ENCODE measurements around the gene ITGAL.
"Not testable (repeated sequence)": the region's sequence is repeated elsewhere in the genome, so short reads cannot be mapped to it uniquely, and the experiment has no call there.

Gene ITGAL

DNA sequence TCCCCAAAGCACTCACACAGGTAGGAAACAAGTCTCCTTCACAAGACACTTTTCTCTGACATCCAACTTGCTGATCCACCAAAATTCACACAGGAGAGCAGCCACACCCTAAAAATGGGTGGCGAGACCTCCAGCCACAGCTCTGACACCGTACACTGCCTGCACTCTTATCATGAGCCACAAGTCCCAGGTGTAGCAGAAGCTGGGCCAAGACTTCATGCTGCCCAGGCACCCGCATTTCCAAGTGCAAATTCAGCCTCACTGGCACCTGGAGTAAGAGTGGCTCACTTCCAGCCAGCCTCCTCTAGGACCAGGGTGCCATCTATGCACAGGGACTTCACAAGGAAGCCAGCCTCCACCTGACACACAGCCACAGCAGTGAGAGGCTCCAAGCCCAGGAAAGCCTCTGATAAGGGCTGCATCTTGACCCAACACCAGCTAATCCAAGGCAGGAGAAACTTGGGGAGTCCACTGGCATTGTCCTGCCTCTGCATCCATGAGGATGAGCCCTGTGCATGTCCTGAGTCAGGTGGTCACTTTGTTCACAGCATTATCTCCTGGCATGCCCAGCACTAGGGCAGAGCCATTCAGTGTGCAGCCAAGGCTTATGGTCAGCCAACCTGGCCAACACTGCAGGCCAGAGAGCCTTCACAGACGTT is 56.4 kb downstream of the ITGAL start:
- FAIRE-seq: no peak

DNA sequence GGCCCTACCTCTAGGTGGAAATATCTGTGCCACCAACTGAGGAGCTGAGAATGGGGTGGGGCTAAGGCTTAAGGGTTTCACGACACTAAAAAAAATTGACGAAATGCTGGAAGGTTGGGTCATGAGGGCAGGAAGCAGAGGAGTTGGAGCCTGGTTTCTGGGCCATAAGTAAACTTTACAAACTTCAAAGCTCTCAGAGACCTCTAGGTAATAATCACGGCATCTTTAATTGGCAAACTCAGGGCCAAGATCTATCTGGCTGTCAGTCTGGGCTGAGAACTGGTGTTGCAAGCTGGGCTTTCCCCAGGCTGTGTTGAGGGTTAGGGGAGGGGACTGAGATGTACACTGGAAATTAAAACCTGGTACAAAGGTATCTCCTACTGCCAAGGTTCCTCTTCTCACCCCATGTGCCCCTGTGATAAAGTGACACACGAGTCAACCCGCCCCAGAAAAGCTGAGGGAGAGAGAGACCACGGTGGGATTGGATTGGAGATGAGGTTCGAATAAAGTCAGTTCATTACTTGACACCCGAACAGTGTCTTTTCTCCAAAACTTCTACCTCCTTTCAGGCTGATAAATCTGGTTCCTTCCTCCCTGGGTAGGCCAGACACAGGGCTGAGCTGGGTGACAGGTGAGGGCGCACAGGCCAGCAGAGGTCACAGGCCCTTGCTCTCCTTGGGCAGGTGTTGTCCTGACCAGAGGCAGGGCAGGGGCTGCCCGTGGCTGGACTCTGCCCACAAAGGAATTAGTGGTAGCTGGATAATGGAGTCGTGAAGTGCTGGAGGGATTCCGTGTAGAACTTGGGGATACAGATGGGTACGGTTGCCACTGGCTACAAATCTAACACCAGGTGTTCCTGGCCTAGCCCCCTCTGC is 57.9 kb downstream of the ITGAL start:
- no peak for FAIRE-seq

DNA sequence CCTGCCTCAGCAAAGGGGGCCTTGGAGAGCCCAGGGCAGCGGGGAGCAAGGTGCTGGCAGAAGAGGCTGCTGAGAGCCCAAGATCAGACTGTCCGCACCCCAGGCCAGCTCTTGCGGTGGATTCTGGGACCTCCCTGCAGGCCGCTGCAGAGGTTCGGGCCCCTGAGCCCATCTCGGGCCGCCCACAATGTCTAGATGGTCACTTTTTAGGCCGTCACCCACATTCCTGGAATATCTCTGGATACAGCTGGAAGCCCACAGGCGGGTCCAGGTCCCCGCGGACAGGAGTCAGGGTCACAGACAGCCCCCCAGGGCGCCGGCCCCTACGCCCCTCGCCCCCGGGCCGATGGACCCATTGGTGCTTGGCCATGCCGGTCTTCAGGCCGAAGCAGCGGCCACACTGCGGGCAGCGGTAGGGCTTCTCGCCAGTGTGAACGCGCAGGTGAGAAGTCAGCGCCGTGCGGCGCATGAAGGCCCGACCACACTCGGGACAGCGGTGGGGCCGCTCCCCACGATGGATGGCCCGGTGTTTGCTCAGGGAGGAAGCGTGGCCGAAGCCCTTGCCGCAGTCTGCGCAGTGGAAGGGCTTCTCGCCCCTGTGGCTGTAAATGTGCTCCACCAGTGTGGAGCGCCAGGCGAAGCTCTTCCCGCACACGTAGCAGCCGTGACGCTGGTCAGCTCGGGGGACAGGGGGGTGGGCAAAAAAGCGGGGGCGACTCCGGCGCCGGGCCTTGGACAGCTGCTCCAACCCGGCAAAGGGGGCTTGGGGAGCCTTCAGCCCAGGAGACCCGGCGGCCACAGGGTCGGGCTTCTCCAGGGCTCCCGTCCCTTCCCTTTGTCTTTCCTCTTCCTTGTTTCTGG is 60.0 kb downstream of the ITGAL start:
- no peak for FAIRE-seq

DNA sequence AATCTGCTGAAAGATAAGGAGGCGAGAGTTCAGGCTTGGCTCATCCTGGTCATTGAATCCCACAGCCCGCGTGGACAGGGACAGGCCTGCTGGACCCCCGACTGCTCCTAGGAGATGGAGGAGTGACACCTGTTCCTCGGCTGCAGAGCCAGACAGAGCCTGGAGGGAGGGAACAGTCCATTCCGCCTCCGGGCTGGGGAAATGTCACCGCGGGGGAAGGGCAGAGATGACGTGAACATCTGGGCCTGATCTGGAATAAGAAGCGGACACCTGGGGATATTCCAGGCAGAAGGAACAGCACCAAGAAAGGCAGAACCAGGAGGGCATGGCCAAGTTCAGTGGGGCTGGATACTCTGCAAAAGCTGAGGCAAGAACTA is 60.6 kb downstream of the ITGAL start:
- FAIRE-seq: no peak

DNA sequence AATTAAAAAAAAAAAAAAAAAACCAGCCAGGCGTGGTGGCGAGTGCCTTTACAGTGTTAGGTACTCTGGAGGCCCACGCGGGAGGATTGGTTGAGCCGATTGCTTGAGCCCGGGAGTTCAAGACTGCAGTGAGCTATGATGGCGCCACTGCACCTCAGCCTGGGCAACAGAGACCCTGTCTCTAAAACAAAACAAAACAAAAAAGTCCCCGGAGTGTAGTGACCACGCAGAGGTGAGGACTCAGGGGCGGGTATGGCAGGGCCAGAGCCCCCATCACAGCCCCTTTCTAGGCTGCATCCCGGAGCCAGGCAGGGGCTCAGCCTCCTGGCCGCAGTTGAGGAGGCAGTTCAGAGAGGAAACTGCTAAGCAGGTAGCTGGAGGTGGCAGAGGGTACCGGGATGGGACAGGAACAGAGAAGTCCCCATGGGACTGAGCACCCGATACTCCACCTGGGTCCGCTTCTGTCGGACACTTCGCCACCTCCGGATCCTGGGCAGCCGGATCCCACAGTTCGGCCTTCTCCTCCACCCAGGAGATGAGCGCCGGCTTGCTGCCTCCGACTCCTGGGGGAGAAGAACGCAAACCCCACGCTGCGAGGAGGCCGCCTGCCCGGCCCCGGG is 61.3 kb downstream of the ITGAL start:
- FAIRE-seq: no peak

DNA sequence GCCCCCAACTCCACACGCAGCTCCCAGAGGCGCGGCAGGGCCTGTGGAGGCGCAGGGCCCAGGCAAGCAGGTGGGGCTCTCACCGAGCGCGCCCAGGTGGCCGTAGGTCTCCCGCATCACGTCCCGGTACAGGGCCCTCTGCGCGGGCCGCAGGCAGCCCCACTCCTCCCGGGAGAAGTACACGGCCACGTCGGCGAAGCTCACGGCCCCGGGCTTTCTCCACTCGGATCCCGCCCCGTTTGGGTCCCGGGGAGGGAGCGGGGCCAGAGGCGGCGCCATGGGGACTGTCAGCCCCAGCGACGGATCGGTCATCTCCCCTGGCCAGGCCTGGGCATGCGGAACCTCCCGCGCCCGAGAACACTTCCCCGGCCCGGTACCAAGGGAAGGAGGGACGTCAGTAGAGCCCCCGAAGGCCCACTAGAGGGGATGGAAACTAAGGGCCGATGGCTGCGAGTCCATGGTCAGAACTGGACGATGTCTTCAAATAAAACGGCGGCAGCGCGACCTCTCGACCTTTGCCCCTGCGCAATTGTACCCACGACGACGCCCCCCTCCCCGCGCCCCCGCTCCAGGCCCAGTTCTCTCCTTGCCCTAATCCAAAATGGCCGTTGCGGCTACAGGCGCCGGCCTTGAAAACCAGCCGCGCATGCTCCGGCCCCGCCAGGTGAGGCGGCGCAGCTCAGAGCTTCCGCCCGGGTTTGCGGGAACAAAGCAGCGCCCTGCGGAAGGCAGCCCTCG is 62.0 kb downstream of the ITGAL start, which contains the start of gene ZNF747:
Gene ZNF747, minus strand, starts transcription at position 491 of the 738 bp plus-strand sequence. Its CDS starts 179 bp downstream, at position 312.
- no peak for FAIRE-seq

DNA sequence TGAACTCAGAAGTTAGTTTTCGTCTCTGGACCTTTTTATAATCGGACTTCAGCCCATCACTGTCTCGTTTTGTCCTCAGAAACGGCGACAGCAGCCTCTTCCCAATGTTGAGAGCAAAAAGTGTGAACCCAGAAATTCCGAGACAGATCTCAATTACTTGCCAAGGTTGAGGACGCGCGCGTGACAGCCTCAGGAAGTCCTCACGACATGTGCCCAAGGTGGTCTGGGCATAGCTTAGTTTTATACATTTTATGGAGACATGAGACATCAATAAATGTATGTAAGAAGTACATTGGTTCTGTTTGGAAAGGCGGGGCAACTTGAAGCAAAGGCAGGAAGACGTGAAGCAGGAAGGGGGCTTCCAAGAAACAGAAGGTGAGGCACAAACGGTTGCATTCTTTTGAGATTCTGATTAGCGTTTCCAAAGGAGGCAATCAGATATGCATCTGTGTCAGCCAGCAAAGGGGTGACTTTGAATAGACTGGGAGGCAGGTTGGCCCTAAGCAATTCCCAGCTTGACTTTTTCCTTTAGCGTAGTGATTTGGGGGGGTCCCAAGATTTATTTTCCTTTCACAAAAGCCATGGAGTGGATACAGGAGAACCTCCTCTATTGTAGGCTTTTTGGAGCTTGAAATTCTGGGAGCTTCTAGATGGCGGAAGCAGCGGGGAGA is 62.7 kb downstream of the ITGAL start:
- no peak for FAIRE-seq

DNA sequence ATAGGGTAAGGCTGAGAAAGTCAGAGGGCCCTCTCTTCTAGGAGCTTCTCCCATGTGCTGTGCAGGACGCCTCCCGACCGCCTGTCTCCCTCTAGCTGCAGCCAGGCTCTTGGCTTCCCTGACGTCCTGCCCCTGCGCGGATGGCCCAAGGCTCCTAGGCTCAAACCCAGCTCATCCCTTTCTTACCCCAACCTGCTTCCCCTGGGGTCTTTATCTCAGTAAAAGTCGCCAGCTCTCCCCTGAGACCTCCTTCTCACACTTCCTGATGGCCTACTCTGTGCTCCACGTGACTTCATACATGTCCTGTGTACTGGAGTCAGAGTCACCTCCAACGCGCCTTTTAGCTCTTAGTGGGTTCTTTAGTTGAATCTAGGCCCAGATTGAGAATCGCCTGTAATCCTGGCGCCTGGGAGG is 63.2 kb downstream of the ITGAL start:
- FAIRE-seq: no peak

DNA sequence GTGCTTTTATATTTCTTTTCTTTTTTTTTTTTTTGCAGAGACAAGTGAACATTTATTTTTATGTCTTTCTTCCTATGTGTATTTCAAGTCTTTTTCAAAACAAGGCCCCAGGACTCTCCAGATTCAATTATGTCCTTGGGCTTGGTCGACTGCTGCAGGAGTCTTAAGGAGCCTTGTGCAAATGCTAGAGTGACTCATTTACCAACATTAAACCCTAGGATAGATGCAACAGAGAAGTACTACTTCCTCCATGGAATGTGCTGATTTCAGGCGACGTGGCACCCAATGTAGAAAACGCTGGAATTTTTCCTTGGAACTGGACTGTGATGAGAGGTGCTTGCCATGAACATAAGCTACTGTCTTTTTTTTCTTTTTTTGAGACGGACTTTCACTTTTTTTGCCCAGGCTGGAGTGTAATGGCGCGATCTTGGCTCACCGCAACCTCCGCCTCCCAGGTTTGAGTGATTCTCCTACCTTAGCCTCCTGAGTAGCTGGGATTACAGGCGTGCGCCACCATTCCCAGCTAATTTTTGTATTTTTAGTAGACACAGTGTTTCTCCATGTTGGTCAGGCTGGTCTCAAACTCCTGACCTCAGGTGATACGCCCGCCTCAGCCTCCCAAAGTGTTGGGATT is 64.0 kb downstream of the ITGAL start:
- not testable (repeated sequence) for FAIRE-seq

DNA sequence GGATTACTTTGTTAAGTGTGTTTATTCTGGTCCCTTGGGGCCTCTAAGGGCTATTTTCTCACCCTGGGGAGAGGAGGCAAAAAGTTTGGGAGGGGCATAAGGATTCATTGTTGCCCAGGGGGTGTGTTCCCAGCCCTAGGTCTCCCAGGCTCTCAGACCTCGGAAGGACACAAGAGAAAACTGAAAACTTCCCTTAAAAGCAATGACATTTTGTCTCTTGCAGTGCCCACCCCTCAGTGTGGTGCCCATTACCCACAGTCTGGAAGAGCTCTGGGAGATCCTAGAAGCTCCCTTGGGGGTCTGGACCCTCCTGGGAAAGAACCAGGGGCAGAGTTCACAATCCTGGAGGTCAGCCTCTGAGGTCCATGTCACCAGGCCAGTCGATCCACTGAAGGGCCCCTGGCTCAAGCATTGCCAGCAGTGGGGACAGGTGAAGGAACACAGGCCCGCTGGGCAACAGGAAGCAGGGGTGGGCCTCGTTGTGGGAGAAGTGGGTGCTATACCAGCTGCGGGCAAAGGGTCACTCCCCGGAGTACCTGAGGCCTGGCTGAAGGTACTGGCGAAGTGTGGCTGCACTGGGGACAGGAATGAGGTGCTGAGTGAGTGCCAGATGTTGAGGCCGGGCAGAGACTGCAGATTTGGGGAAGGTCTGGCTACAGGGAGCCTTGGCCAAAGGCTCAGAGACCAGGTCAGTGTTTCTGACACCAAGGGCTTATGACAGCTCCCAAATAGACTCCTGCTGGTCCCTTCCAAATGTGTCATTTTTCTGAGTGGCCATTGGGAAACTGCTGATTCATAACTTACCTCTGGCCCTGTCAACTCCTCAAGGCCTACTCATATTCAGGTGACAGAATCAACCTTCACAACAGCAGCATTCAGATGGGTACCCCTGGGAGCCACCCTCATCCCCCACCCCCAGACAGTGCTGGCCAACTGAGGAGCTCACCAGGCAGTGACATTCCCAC is 66.7 kb downstream of the ITGAL start:
- no peak for FAIRE-seq

DNA sequence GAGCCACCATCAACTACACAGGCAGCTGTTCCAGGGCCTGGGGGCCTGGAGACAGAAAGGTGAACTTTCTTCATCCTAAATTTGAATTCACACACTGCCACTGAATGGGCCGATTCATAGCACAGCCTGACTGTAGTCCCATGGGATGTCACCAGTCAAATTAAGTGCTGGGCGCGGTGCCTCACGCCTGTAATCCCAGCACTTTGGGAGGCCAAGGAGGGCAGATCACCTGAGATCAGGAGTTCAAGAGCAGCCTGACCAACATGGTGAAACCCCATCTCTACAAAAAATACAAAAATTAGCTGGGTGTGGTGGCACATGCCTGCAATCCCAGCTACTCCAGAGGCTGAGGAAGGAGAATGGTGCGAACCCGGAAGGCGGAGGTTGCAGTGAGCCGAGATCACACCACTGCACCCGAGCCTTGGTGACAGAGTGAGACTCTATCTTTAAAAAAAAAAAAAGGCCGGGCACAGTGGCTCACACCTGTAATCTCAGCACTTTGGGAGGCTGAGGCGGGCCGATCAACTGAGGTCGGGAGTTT is 67.5 kb downstream of the ITGAL start:
- FAIRE-seq: not testable (repeated sequence)

DNA sequence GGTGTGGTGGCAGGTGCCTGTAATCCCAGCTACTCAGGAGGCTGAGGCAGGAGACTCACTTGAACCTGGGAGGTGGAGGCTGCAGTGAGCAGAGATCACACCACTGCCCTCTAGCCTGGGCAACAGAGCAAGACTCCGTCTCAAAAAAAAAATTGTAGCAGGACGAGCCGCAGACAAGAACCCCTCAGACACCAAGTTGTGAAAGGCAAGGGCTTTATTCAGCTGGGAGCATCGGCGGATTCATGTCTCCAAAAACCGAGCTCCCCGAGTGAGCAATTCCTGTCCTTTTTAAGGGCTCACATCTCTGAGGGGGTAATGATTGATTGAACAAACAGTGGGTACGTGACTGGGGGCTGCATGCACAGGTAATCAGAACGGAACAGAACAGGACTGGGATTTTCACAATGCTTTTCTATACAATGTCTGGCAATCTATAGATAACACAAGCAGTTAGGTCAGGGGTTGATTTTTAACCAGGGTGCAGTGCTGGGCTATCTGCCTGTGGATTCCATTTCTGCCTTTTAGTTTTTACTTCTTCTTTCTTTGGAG is 68.4 kb downstream of the ITGAL start:
- FAIRE-seq: not testable (repeated sequence)

DNA sequence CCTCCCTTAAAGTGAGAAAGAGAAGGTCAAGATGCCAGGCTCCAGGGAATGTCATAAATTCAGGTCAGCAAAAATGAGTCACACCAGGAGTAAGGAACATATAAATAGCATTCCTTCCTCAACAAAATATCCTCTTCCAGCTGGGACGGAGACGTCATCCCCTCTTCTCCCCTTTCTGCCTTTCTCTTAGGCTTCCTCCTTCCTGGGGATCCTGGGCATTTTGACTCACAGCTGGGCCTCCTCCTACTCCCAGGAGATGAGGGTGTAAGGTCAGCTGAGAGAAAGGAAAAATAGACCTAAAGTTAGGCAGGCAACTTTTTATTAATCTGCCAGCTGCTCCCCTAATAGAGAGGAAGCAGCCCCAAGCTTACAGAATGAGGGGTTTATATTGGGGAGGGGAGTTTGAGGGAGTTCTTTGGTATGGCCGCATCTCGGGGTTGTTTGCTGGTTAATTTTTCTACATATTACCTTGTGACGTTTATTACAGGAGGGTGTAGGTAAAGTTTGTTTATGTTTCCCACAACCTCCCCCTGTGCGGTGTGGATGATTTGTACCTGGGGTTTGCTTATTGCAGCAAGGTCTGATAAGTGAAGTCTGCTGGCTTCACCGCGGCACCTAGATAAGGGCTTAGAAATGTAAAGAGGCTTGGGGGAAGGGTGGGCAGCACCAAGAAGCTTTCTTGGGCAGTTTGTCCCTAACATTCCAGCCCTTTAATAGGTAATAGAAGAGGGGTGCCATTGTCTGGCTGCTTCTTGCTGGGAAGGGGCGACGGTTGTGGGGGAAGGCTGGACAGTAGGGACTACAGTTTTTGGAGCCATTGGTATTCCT is 69.2 kb downstream of the ITGAL start:
- FAIRE-seq: no peak

DNA sequence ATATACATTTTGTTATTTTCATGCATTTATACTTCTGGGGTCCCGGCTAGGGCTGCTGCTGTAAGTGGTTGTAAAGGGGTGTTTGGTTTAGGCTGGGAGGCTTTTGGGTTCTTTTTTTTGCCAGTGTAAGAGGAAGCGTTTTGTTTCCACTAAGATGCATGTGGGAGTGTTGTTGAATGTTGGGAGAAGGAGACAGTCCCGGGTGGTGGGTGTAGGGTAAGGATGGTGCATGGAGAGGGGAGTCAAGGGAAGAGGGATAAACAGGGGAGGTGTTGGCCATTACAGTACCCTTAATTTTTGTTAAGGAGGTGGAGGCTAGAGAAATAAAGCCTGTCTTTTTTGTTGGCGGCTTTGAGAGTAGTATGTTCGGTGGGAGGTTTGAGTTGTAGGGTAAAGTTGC is 70.5 kb downstream of the ITGAL start:
- FAIRE-seq: no peak

DNA sequence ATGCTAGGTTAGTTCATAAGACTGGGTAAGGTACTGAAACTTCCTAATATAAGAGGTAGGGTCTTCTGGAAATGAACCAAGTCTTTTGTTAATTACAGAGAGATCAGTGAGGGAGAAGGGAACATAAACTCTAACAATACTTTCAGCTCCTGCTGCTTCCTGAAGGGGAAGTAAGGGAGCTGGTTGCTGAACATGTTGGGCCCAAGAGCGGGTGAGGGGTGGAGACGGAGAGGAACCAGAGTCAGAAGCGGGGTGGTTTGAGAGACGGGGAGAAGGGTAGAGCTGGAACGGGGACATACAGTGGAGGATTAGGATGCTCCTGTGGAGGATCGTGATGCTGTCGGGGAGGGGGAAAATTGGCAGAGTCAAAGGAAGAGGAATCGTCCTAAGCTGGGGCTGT is 73.6 kb downstream of the ITGAL start:
- FAIRE-seq: no peak

DNA sequence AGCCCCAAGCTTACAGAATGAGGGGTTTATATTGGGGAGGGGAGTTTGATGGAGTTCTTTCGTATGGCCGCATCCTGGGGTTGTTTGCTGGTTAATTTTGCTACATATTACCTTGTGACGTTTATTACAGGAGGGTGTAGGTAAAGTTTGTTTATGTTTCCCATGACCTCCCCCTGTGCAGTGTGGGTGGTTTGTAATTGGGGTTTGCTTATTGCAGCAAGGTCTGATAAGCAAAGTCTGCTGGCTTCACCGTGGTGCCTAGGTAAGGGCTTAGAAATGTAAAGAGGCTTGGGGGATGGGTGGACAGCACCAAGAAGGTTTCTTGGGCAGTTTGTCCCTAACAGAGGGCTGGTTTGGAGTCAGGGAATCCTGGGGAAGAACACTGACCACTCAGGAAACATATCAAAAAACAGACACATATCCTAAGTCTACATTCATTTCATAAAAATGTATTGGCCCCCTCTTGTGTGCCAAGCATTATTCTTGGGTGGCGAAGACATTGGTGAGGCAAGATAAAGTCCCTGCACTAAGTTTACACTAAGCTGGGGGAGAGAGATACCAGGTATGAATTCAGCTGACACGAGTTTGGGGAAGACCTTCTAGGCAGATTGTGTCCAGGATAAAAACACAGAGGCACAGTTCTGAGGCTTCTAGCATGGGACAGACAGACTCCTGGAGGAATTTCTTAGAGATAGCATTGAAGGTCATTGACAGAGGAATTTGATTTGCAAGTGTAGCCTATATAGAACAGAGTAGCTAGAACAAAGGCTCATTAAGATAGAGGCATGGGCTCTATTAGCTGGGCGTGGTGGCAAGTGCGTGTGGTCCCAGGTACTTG is 76.1 kb downstream of the ITGAL start:
- FAIRE-seq: no peak

DNA sequence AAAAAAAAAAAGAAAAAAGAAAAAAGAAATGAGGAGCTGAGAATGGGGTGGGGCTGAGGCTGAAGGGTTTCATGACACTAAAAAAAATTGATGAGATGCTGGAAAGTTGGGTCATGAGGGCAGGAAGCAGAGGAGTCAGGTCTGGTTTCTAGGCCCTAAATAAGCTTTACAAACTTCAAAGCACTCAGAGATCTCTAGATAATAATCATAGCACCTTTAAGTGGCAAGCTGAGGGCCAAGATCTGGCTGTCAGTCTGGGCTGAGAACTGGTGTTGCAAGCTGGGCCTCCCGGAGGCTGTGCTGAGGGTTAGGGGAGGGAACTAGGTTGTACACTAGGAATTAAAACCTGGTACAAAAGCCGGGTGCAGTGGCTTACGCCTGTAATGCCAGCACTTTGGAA is 79.2 kb downstream of the ITGAL start:
- no peak for FAIRE-seq

All from TTC549 (cell line).